Upper lobe of left lung (tissue), 4 donors: Measurements from ENCODE around the gene ABCA7.

Experiments used
- CTCF ChIP-seq, 6 experiments: fragments of 450-650 bp in 4 of 6; fragments of 200-600 bp in 2 of 6; sonication (generic) in 2 of 6; IDR thresholded peaks; one replicate each; pipeline ENCODE4 v1.5.1; 2016 to 2019; ENCODE audit warnings: antibody characterized with exemption in 6 of 6
- EP300 ChIP-seq, 4 donors: sonication (generic); formaldehyde crosslinking; IDR thresholded peaks; one replicate each; pipeline ENCODE4 v1.5.1; 2017; ENCODE audit warnings: antibody characterized with exemption in 4 of 4, control low read depth in 2 of 4
- POLR2A ChIP-seq, 4 donors: fragments of 450-650 bp; IDR thresholded peaks; one replicate each; pipeline ENCODE4 v1.5.1; 2016 to 2017; ENCODE audit warnings: antibody characterized with exemption in 4 of 4, mild to moderate bottlenecking in 2 of 4

- TF ChIP-seq CTCF (IDR thresholded peaks at IDR 0.05) (no peak), POLR2A (IDR thresholded peaks at IDR 0.05) (peak in 1 of 4 donors; percentile 66), EP300 (IDR thresholded peaks at IDR 0.05) (peak in 1 of 4 donors; percentile 5)
These were observed 11.6 kb upstream of the ABCA7 start for GRCh38 chr19:1028062-1028926.
